AG10803 (cell line): ENCODE measurements around the gene SCT.

Source experiments
- DNase-seq: peaks from one replicate; pipeline ENCODE4 v3.0.0; 2010; ENCODE audit warnings: low read depth
- H3K4me3 ChIP-seq: 2 replicates; pipeline ENCODE4 v1.5.1; 2011; ENCODE audit warnings: mild to moderate bottlenecking, low read length, control low read depth
- CTCF ChIP-seq: conservative IDR thresholded peaks from 2 replicates; pipeline ENCODE4 v1.5.1; 2011; ENCODE audit warnings: mild to moderate bottlenecking, low read length, control low read depth, inconsistent platforms

SCT gene

GRCh38 chr11:660681-661444 is 33.9 kb upstream of the SCT start:
- no peak for DNase-seq
- H3K4me3 ChIP-seq, result no peak overlapping the region
- no peak for TF ChIP-seq CTCF

GRCh38 chr11:660281-660680 is 33.3 kb upstream of the SCT start:
- DNase-seq, result no peak
- H3K4me3 ChIP-seq, result no peak overlapping the region
- TF ChIP-seq CTCF, result no peak

- TF ChIP-seq CTCF, result no peak
- no peak for DNase-seq
Observed at GRCh38 chr11:659532-660085, 32.6 kb upstream of the SCT start.

GRCh38 chr11:657691-658126 is 30.7 kb upstream of the SCT start:
- DNase-seq, result no peak
- TF ChIP-seq CTCF, result no peak
- H3K4me3 ChIP-seq, result no peak overlapping the region

More at GRCh38 chr11:659532-660085, 32.6 kb upstream of the SCT start:
- H3K4me3 ChIP-seq, result no peak overlapping the region

- no peak overlapping the region for H3K4me3 ChIP-seq
- TF ChIP-seq CTCF, result no peak
- DNase-seq, result no peak
Observed at GRCh38 chr11:656866-657265, 29.9 kb upstream of the SCT start.

GRCh38 chr11:656426-656825 is 29.4 kb upstream of the SCT start:
- H3K4me3 ChIP-seq, result no peak overlapping the region
- TF ChIP-seq CTCF, result no peak
- no peak for DNase-seq
